AG08396 (cell line): ENCODE data around the gene YTHDF1.
"Not testable (repeated sequence)": the region's sequence is repeated elsewhere in the genome, so short reads cannot be mapped to it uniquely, and the experiment has no call there.

Experiments used
- DNase-seq: peaks from one replicate; pipeline ENCODE4 v3.0.0; 2012; ENCODE audit warnings: low spot score, mixed read lengths

The YTHDF1 gene

GRCh38 chr20:63169681-63170080, 46.2 kb downstream of the YTHDF1 start:
- no peak for DNase-seq

GRCh38 chr20:63168861-63169260, 47.1 kb downstream of the YTHDF1 start:
- no peak for DNase-seq

- no peak for DNase-seq
Measured at GRCh38 chr20:63167918-63168520, 47.9 kb downstream of the YTHDF1 start.

- no peak for DNase-seq
Measured at GRCh38 chr20:63167026-63167917, 48.7 kb downstream of the YTHDF1 start.

GRCh38 chr20:63166193-63167020, 49.5 kb downstream of the YTHDF1 start:
- no peak for DNase-seq

GRCh38 chr20:63165356-63166192, 50.4 kb downstream of the YTHDF1 start:
- DNase-seq, result no peak

- DNase-seq, result no peak
Measured at GRCh38 chr20:63164484-63165355, 51.2 kb downstream of the YTHDF1 start.

GRCh38 chr20:63163596-63164483, 52.1 kb downstream of the YTHDF1 start:
- DNase-seq, result no peak

GRCh38 chr20:63163171-63163570, 52.8 kb downstream of the YTHDF1 start:
- DNase-seq, result no peak

GRCh38 chr20:63162206-63162795, 53.6 kb downstream of the YTHDF1 start:
- no peak for DNase-seq

GRCh38 chr20:63161176-63161651, 54.7 kb downstream of the YTHDF1 start:
- DNase-seq, result no peak

GRCh38 chr20:63160641-63161175, 55.2 kb downstream of the YTHDF1 start:
- no peak for DNase-seq

- no peak for DNase-seq
Measured at GRCh38 chr20:63159826-63160640, 55.9 kb downstream of the YTHDF1 start.

GRCh38 chr20:63159251-63159650, 56.7 kb downstream of the YTHDF1 start:
- DNase-seq, result not testable (repeated sequence)

- DNase-seq, result no peak
Measured at GRCh38 chr20:63158845-63159244, 57.1 kb downstream of the YTHDF1 start.

GRCh38 chr20:63158352-63158751, 57.6 kb downstream of the YTHDF1 start:
- no peak for DNase-seq

- DNase-seq, result not testable (repeated sequence)
Measured at GRCh38 chr20:63157431-63157830, 58.5 kb downstream of the YTHDF1 start.

- no peak for DNase-seq
Measured at GRCh38 chr20:63156221-63156671, 59.7 kb downstream of the YTHDF1 start.
